ENCODE data around the gene CHSY1.

Gene CHSY1

DNA sequence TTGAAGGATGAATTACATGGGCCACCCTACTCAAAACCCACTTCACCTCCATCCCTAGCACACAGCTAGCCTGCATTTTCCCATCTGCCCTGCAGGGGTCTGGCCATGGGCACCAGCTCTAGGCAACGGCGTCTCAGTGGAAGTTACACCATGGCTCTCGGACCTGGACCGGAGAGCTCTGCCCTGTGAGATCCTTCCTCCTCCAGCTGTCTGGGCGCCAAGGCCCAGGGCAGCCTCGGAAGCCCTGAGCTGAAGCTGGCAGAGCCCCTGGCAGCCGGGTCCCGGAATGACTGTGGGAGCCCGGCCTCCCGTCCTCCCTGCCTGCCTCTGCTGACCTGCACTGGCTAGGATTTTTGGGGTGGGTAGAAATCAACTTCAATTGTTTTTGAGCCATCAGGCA, 98.9 kb downstream of the CHSY1 start:
- WGBS (ENCODE audit: extremely low coverage, insufficient coverage, insufficient read length), result no CpG with 5 or more reads among the region's 10 CpGs
- Histone ChIP-seq H4K91ac (ENCODE audit: low read depth, low read length) (no peak overlapping the region), H2AK5ac (ENCODE audit: low read length) (no peak overlapping the region), H3K9me3 (ENCODE audit: insufficient read depth, low read depth, low read length) (peaks cover 4% of the 10 kb centered on the region), H3K18ac (ENCODE audit: low read length) (no peak overlapping the region), H2BK5ac (ENCODE audit: low read depth, low read length, poor library complexity) (no peak overlapping the region), H3K9ac (ENCODE audit: low read length) (no peak overlapping the region), H4K8ac (ENCODE audit: low read depth, low read length) (no peak overlapping the region), H3K4me3 (ENCODE audit: low read depth, low read length) (no peak overlapping the region), H3K4ac (ENCODE audit: low read depth, low read length) (no peak overlapping the region), H3K23ac (ENCODE audit: low read length) (no peak overlapping the region), H3K14ac (ENCODE audit: low read length) (no peak overlapping the region), H3K27ac (ENCODE audit: low read depth, low read length) (no peak overlapping the region), H3K79me1 (ENCODE audit: low read length) (peaks cover 10% of the 10 kb centered on the region), H3K36me3 (ENCODE audit: control insufficient read depth in 1 of 2, insufficient read depth in 2 of 2, low read length in 2 of 2) (no peaks in the 10 kb centered on the region), H3K79me2 (ENCODE audit: control insufficient read depth, insufficient read depth, low read length, poor library complexity) (peaks cover 4% of the 10 kb centered on the region), H2AFZ (ENCODE audit: insufficient read depth, low read length, poor library complexity) (no peak overlapping the region), H2BK12ac (ENCODE audit: low read length) (no peak overlapping the region), H3K4me1 (ENCODE audit: control insufficient read depth in 1 of 2, insufficient read depth in 2 of 2, low read length in 2 of 2) (peaks cover 11 to 20% of the 10 kb centered on the region in 2 experiments), H4K12ac (ENCODE audit: low read depth, low read length) (no peak overlapping the region), H3K27me3 (ENCODE audit: insufficient read depth, low read length) (no peaks in the 10 kb centered on the region), H3K4me2 (ENCODE audit: low read length) (no peak overlapping the region), H2BK120ac (ENCODE audit: insufficient read depth, low read length, poor library complexity) (no peak overlapping the region)
- DNase-seq, result peak; percentile 19 to 34

GRCh38 chr15:101151288-101151687, 100.6 kb downstream of the CHSY1 start:
- Histone ChIP-seq H4K8ac (ENCODE audit: low read depth, low read length) (no peak overlapping the region), H3K18ac (ENCODE audit: low read length) (no peak overlapping the region), H3K4me2 (ENCODE audit: low read length) (no peak overlapping the region), H3K79me1 (ENCODE audit: low read length) (peaks cover 10% of the 10 kb centered on the region), H2AK5ac (ENCODE audit: low read length) (no peak overlapping the region), H4K12ac (ENCODE audit: low read depth, low read length) (no peak overlapping the region), H3K14ac (ENCODE audit: low read length) (no peak overlapping the region), H3K79me2 (ENCODE audit: control insufficient read depth, insufficient read depth, low read length, poor library complexity) (peaks cover 4% of the 10 kb centered on the region), H2AFZ (ENCODE audit: insufficient read depth, low read length, poor library complexity) (no peak overlapping the region), H3K9me3 (ENCODE audit: insufficient read depth, low read depth, low read length) (peaks cover 4% of the 10 kb centered on the region), H3K23ac (ENCODE audit: low read length) (no peak overlapping the region), H3K4me1 (ENCODE audit: control insufficient read depth in 1 of 2, insufficient read depth in 2 of 2, low read length in 2 of 2) (peaks cover 11 to 20% of the 10 kb centered on the region in 2 experiments), H3K9ac (ENCODE audit: low read length) (no peak overlapping the region), H3K36me3 (ENCODE audit: control insufficient read depth in 1 of 2, insufficient read depth in 2 of 2, low read length in 2 of 2) (no peaks in the 10 kb centered on the region), H3K4ac (ENCODE audit: low read depth, low read length) (no peak overlapping the region), H2BK12ac (ENCODE audit: low read length) (no peak overlapping the region), H3K27me3 (ENCODE audit: insufficient read depth, low read length) (no peaks in the 10 kb centered on the region), H4K91ac (ENCODE audit: low read depth, low read length) (no peak overlapping the region), H2BK5ac (ENCODE audit: low read depth, low read length, poor library complexity) (no peak overlapping the region), H2BK120ac (ENCODE audit: insufficient read depth, low read length, poor library complexity) (no peak overlapping the region), H3K4me3 (ENCODE audit: low read depth, low read length) (no peak overlapping the region), H3K27ac (ENCODE audit: low read depth, low read length) (no peak overlapping the region)
- WGBS (ENCODE audit: extremely low coverage, insufficient coverage, insufficient read length), result no CpG with 5 or more reads among the region's 8 CpGs
- DNase-seq, result no peak

GRCh38 chr15:101150723-101151040, 101.2 kb downstream of the CHSY1 start:
- Histone ChIP-seq H3K27me3 (ENCODE audit: insufficient read depth, low read length) (no peaks in the 10 kb centered on the region), H3K4me3 (ENCODE audit: low read depth, low read length) (no peak overlapping the region), H3K36me3 (ENCODE audit: control insufficient read depth in 1 of 2, insufficient read depth in 2 of 2, low read length in 2 of 2) (no peaks in the 10 kb centered on the region), H4K12ac (ENCODE audit: low read depth, low read length) (no peak overlapping the region), H2BK5ac (ENCODE audit: low read depth, low read length, poor library complexity) (no peak overlapping the region), H3K23ac (ENCODE audit: low read length) (no peak overlapping the region), H3K18ac (ENCODE audit: low read length) (no peak overlapping the region), H2BK120ac (ENCODE audit: insufficient read depth, low read length, poor library complexity) (peak overlapping the region; percentile 50), H4K91ac (ENCODE audit: low read depth, low read length) (peak overlapping the region; percentile 36), H3K79me2 (ENCODE audit: control insufficient read depth, insufficient read depth, low read length, poor library complexity) (peaks cover 4% of the 10 kb centered on the region), H2BK12ac (ENCODE audit: low read length) (peak overlapping the region; percentile 48), H3K4ac (ENCODE audit: low read depth, low read length) (no peak overlapping the region), H2AFZ (ENCODE audit: insufficient read depth, low read length, poor library complexity) (no peak overlapping the region), H3K4me2 (ENCODE audit: low read length) (no peak overlapping the region), H3K27ac (ENCODE audit: low read depth, low read length) (no peak overlapping the region), H3K79me1 (ENCODE audit: low read length) (peaks cover 10% of the 10 kb centered on the region), H3K4me1 (ENCODE audit: control insufficient read depth in 1 of 2, insufficient read depth in 2 of 2, low read length in 2 of 2) (peaks cover 11 to 20% of the 10 kb centered on the region in 2 experiments), H3K9ac (ENCODE audit: low read length) (no peak overlapping the region), H4K8ac (ENCODE audit: low read depth, low read length) (no peak overlapping the region), H3K9me3 (ENCODE audit: insufficient read depth, low read depth, low read length) (peaks cover 4% of the 10 kb centered on the region), H2AK5ac (ENCODE audit: low read length) (peak overlapping the region; percentile 36), H3K14ac (ENCODE audit: low read length) (peak overlapping the region; percentile 40)
- no peak for DNase-seq
- WGBS (ENCODE audit: extremely low coverage, insufficient coverage, insufficient read length), result no CpG with 5 or more reads among the region's 7 CpGs

DNA sequence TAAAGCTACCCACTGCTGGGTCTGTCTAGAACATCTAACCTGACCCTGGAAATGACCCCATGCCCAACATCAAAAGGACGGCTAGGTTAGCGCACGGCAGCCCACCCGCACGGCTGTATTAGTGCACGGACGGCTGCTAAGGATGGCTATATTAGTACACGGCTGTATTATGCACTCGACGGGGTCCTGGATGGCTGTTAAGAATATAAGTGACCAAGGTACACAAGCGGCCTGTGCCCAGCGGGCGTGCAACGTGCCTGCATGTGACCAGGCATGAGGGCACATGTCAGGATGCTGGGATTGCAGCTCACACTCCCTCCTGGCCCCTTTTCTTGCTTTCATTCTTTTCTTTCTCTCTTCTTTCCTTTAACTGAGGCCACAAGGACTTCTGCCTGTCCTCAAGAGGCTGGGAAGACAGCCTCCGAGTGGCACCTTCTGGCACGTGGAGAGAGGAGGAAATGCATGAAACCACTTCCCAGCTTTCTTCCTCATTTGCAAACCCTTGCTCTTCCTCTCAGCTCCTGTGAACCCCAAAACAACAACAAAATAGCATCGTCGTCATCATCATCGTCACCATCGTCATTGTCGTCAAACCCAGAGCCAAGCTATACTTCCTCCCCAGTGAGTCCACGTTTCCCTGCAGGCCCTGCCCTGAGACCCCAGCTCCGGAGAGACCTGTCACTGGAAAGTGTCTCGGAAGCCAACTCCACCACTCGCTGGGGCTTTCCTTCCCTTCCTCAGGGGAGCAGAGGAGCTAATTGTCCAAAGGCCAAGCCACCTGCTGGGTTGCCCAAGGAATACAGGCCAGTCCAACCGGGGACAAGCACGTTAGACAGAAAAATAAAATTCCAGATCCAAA, 101.8 kb downstream of the CHSY1 start:
- peak overlapping the region; percentile 5 for H3K4me3 ChIP-seq (ENCODE audit: low read depth, low read length)
- H2AK5ac ChIP-seq (ENCODE audit: low read length), result no peak overlapping the region
- no peak overlapping the region for H3K4me2 ChIP-seq (ENCODE audit: low read length)
- H4K91ac ChIP-seq (ENCODE audit: low read depth, low read length), result peak overlapping the region; percentile 36
- peaks cover 4% of the 10 kb centered on the region for H3K79me2 ChIP-seq (ENCODE audit: control insufficient read depth, insufficient read depth, low read length, poor library complexity)
- H3K23ac ChIP-seq (ENCODE audit: low read length), result no peak overlapping the region
- peaks cover 11 to 20% of the 10 kb centered on the region in 2 experiments for H3K4me1 ChIP-seq (ENCODE audit: control insufficient read depth in 1 of 2, insufficient read depth in 2 of 2, low read length in 2 of 2)
- no peaks in the 10 kb centered on the region for H3K27me3 ChIP-seq (ENCODE audit: insufficient read depth, low read length)
- H3K9ac ChIP-seq (ENCODE audit: low read length), result no peak overlapping the region
- H3K79me1 ChIP-seq (ENCODE audit: low read length), result peaks cover 10% of the 10 kb centered on the region
- no peak for DNase-seq
- H3K36me3 ChIP-seq (ENCODE audit: control insufficient read depth in 1 of 2, insufficient read depth in 2 of 2, low read length in 2 of 2), result no peaks in the 10 kb centered on the region
- H4K12ac ChIP-seq (ENCODE audit: low read depth, low read length), result no peak overlapping the region
- H3K9me3 ChIP-seq (ENCODE audit: insufficient read depth, low read depth, low read length), result peaks cover 4% of the 10 kb centered on the region
- H3K4ac ChIP-seq (ENCODE audit: low read depth, low read length), result no peak overlapping the region
- peak overlapping the region; percentile 5 for H2BK12ac ChIP-seq (ENCODE audit: low read length)
- 100% methylated on average over 4 of the region's 27 CpGs for WGBS (ENCODE audit: extremely low coverage, insufficient coverage, insufficient read length)
- no peak overlapping the region for H3K27ac ChIP-seq (ENCODE audit: low read depth, low read length)
- no peak overlapping the region for H2BK120ac ChIP-seq (ENCODE audit: insufficient read depth, low read length, poor library complexity)
- H3K14ac ChIP-seq (ENCODE audit: low read length), result no peak overlapping the region
- no peak overlapping the region for H2AFZ ChIP-seq (ENCODE audit: insufficient read depth, low read length, poor library complexity)
- no peak overlapping the region for H2BK5ac ChIP-seq (ENCODE audit: low read depth, low read length, poor library complexity)
- no peak overlapping the region for H3K18ac ChIP-seq (ENCODE audit: low read length)
- no peak overlapping the region for H4K8ac ChIP-seq (ENCODE audit: low read depth, low read length)

Measured in trophoblast cell (in vitro differentiated cells and primary cell).